AG04450 (cell line): ENCODE results near the gene AMFR. TPM values are rescaled to one million over a fixed set of nuclear protein-coding genes. Genes with fewer than 3 reads are reported as not detected.

ENCODE experiments used
- CTCF ChIA-PET: fragments of 300-600, 350-600 bp; formaldehyde crosslinking; extraction: SDS; loops from one replicate; lab custom pipeline; 2022; ENCODE audit warnings: antibody characterized with exemption, inconsistent platforms; lab: Charles Lee
- POLR2A ChIA-PET: fragments of 350-600 bp; formaldehyde crosslinking; extraction: SDS; loops from one replicate; lab custom pipeline; 2021; ENCODE audit warnings: antibody characterized with exemption, inconsistent platforms; lab: Yijun Ruan, JAX
- DNase-seq: peaks from one replicate; pipeline ENCODE4 v3.0.0-alpha.2; 2011; ENCODE audit warnings: low read depth, low spot score
- H3K27ac ChIP-seq: one replicate; pipeline ENCODE4 v1.5.1; 2012; ENCODE audit warnings: low read depth, low read length, control low read depth
- H3K27me3 ChIP-seq: one replicate; pipeline ENCODE4 v1.6.0; 2012; ENCODE audit warnings: low read length; ENCODE audit not compliant: control insufficient read depth, insufficient read depth
- H3K4me3 ChIP-seq: 2 replicates; pipeline ENCODE4 v1.5.1; 2011; ENCODE audit warnings: mild to moderate bottlenecking, low read depth, low read length, control low read depth
- H3K9me3 ChIP-seq: 2 replicates; pipeline ENCODE4 v1.5.1; 2012; ENCODE audit warnings: low read length; ENCODE audit not compliant: control insufficient read depth, insufficient read depth
- polyA plus RNA-seq: library from polyadenylated mRNA; depleted of rRNA; stranded (reverse); fragments of >200 nt; gene quantifications from 2 replicates; pipeline ENCODE4 v1.2.3, GENCODE V29; 2011
- TF ChIP-seq, protein P1 (sequence below): IDR thresholded peaks from 2 replicates; pipeline ENCODE4 v1.5.1; 2011; ENCODE audit warnings: low read depth, low read length, control low read depth, inconsistent platforms

The AMFR gene
- polyA plus RNA-seq, 1 experiment: 77.9 TPM

DNA sequence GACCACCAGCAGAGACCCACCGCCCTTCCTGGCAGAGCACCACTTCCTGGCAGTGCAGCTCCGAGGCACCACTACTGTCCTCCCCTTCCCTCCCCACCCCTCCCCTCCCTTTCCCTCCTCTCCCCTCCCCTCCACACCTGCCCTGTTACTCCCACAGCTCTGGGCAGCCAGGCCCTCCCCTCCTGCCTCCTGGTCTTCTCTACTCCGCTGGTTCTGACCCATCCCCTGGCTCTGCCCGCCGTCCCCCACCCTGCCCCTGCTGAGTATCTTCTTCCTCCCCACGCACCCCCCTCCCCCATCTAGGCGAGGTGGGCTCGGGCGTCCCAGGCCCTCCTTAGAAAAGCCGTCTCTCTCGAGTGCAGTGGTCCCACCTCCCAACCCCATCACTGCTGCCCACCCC is 77.7 kb downstream of the AMFR start:
- no peak overlapping the region for H3K4me3 ChIP-seq
- H3K27me3 ChIP-seq: no peaks in the 10 kb centered on the region
- no peak for DNase-seq
- TF ChIP-seq, protein P1, sequence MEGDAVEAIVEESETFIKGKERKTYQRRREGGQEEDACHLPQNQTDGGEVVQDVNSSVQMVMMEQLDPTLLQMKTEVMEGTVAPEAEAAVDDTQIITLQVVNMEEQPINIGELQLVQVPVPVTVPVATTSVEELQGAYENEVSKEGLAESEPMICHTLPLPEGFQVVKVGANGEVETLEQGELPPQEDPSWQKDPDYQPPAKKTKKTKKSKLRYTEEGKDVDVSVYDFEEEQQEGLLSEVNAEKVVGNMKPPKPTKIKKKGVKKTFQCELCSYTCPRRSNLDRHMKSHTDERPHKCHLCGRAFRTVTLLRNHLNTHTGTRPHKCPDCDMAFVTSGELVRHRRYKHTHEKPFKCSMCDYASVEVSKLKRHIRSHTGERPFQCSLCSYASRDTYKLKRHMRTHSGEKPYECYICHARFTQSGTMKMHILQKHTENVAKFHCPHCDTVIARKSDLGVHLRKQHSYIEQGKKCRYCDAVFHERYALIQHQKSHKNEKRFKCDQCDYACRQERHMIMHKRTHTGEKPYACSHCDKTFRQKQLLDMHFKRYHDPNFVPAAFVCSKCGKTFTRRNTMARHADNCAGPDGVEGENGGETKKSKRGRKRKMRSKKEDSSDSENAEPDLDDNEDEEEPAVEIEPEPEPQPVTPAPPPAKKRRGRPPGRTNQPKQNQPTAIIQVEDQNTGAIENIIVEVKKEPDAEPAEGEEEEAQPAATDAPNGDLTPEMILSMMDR: no peak
- ChIA-PET CTCF (interaction anchor here (1.1 to 1.8 kb wide), 3 partner anchors 9 to 29 kb away, joined by 6 to 7 read pairs (median 7); no protein-coding TSS in a partner anchor), POLR2A (no interaction called here)
- H3K27ac ChIP-seq: no peak overlapping the region
- no peaks in the 10 kb centered on the region; the same call in 1 of the 2 replicates for H3K9me3 ChIP-seq

DNA sequence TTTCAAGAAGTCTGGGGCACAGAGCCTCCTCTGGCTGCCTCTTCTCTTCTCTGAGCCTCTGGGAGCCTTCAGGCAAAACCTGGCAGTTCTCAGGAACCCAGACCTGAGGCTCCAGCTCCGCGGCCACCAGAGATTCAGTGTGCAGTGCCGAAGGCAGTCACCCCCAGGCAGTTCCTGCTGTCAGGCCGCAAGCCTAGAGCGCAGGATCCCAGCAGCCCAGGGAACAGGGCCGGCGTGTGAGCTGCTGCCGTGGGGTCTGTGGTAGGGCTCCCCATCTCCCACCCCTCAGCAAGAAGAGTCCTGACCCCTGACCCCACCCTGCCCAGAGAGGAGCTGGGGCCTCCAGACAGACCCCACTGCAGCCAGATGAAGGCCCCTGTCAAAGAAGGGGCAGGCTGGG is 78.2 kb downstream of the AMFR start:
- Histone ChIP-seq H3K27ac (no peak overlapping the region), H3K27me3 (no peaks in the 10 kb centered on the region), H3K9me3 (no peaks in the 10 kb centered on the region; the same call in 1 of the 2 replicates), H3K4me3 (no peak overlapping the region)
- ChIA-PET POLR2A (no interaction called here), CTCF (interaction anchor here (1.1 to 1.8 kb wide), 3 partner anchors 9 to 29 kb away, joined by 6 to 7 read pairs (median 7); no protein-coding TSS in a partner anchor)
- TF ChIP-seq, protein P1: no peak
- DNase-seq: no peak

- H3K27me3 ChIP-seq: no peaks in the 10 kb centered on the region
- H3K27ac ChIP-seq: no peak overlapping the region
- no peaks in the 10 kb centered on the region; the same call in 1 of the 2 replicates for H3K9me3 ChIP-seq
- no peak for DNase-seq
- CTCF ChIA-PET: interaction anchor here (1.8 kb wide), 1 partner anchor 28 kb away, joined by 7 read pairs; no protein-coding TSS in a partner anchor
- H3K4me3 ChIP-seq: no peak overlapping the region
- POLR2A ChIA-PET: no interaction called here
- TF ChIP-seq, protein P1: no peak
These were observed 79.0 kb downstream of the AMFR start for GRCh38 chr16:56346131-56346890.

GRCh38 chr16:56345406-56346050 is 79.8 kb downstream of the AMFR start:
- no peak overlapping the region for H3K4me3 ChIP-seq
- H3K9me3 ChIP-seq: no peaks in the 10 kb centered on the region; the same call in 1 of the 2 replicates
- no peak for DNase-seq
- CTCF ChIA-PET: interaction anchor here (0.6 to 1.2 kb wide), 2 partner anchors 11 to 312 kb away, joined by 3 to 7 read pairs; no protein-coding TSS in a partner anchor
- H3K27ac ChIP-seq: no peak overlapping the region
- POLR2A ChIA-PET: interaction anchor here (1.2 kb wide), 1 partner anchor 11 kb away, joined by 4 read pairs; no protein-coding TSS in a partner anchor
- no peaks in the 10 kb centered on the region for H3K27me3 ChIP-seq
- TF ChIP-seq, protein P1: no peak
